DND-41 (cell line): ENCODE data around the gene PNPLA2.

Experiments used
- ATAC-seq: fragments of 200-7000 bp; cut with Tn5 transposase; 3 replicates; pipeline ENCODE4 v1.9.1; 2021; ENCODE audit warnings: low read depth; ENCODE audit not compliant: insufficient read depth
- DNase-seq: peaks from one replicate; pipeline ENCODE4 v3.0.0-alpha.2; 2020
- H2AFZ ChIP-seq: 2 replicates; pipeline ENCODE4 v1.6.0; 2012; ENCODE audit warnings: low read depth, low read length
- H3K27ac ChIP-seq: 2 replicates; pipeline ENCODE4 v1.5.1; 2012; ENCODE audit warnings: low read length, inconsistent platforms
- H3K27me3 ChIP-seq: fragments of 200-600 bp; sonication (generic); 2 replicates; pipeline ENCODE4 v1.6.0; 2012; ENCODE audit warnings: low read length, mild to moderate bottlenecking, inconsistent platforms; ENCODE audit not compliant: insufficient read depth, poor library complexity
- H3K36me3 ChIP-seq: 2 replicates; pipeline ENCODE4 v1.5.1; 2012; ENCODE audit warnings: low read length, inconsistent platforms; ENCODE audit not compliant: insufficient read depth
- H3K4me1 ChIP-seq: 2 replicates; pipeline ENCODE4 v1.5.1; 2012; ENCODE audit warnings: mild to moderate bottlenecking, low read length; ENCODE audit not compliant: insufficient read depth
- H3K4me2 ChIP-seq: 2 replicates; pipeline ENCODE4 v1.6.0; 2012; ENCODE audit warnings: mild to moderate bottlenecking, moderate library complexity, low read length, inconsistent platforms; ENCODE audit not compliant: insufficient read depth
- H3K4me3 ChIP-seq, 2 experiments: fragments of 200-600 bp in 1 of 2; shearing (Covaris generic) in 1 of 2; 2 replicates each; pipeline ENCODE4 v1.5.1; 2012 to 2016; ENCODE audit warnings: inconsistent platforms in 2 of 2, low read length in 2 of 2, mild to moderate bottlenecking in 2 of 2, low read depth in 1 of 2, moderate library complexity in 1 of 2
- H3K79me2 ChIP-seq: 2 replicates; pipeline ENCODE4 v1.6.0; 2012; ENCODE audit warnings: low read length, inconsistent platforms; ENCODE audit not compliant: insufficient read depth
- H3K9ac ChIP-seq: 2 replicates; pipeline ENCODE4 v1.6.0; 2012; ENCODE audit warnings: low read depth, mild to moderate bottlenecking, inconsistent platforms, low read length, moderate library complexity
- H3K9me3 ChIP-seq: 2 replicates; pipeline ENCODE4 v1.5.1; 2012; ENCODE audit warnings: low read length, moderate library complexity, mild to moderate bottlenecking, inconsistent platforms; ENCODE audit not compliant: insufficient read depth, severe bottlenecking
- H4K20me1 ChIP-seq: 2 replicates; pipeline ENCODE4 v1.6.0; 2012; ENCODE audit warnings: low read length; ENCODE audit not compliant: insufficient read depth
- EZH2 ChIP-seq: IDR thresholded peaks from 3 replicates; pipeline ENCODE4 v1.6.1; 2012; ENCODE audit warnings: borderline replicate concordance, low read depth, mild to moderate bottlenecking, moderate library complexity, low read length, inconsistent platforms; ENCODE audit not compliant: severe bottlenecking
- TF ChIP-seq, protein P1 (sequence below): IDR thresholded peaks from 2 replicates; pipeline ENCODE4 v1.5.1; 2012; ENCODE audit warnings: borderline replicate concordance, low read length, moderate library complexity, mild to moderate bottlenecking; ENCODE audit not compliant: poor library complexity, severe bottlenecking; ENCODE audit errors: extremely low read depth

The PNPLA2 gene

DNA sequence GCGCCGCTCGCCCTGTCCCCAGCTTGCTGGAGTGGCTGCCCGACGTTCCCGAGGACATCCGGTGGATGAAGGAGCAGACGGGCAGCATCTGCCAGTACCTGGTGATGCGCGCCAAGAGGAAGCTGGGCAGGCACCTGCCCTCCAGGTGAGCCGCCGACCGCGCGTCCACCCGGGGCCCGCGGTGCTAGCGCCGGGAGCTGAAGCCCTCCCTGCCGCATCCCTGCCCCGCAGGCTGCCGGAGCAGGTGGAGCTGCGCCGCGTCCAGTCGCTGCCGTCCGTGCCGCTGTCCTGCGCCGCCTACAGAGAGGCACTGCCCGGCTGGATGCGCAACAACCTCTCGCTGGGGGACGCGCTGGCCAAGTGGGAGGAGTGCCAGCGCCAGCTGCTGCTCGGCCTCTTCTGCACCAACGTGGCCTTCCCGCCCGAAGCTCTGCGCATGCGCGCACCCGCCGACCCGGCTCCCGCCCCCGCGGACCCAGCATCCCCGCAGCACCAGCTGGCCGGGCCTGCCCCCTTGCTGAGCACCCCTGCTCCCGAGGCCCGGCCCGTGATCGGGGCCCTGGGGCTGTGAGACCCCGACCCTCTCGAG lies 5.7 kb downstream of the PNPLA2 start:
- Histone ChIP-seq H3K9ac (no peak overlapping the region), H3K27me3 (peaks cover 35% of the 10 kb centered on the region), H3K36me3 (peaks cover 39% of the 10 kb centered on the region), H2AFZ (no peak overlapping the region), H3K4me1 (peaks cover 38% of the 10 kb centered on the region), H3K79me2 (peaks cover 23% of the 10 kb centered on the region), H3K4me3 (no peak overlapping the region), H3K27ac (no peak overlapping the region), H3K4me2 (no peak overlapping the region), H3K9me3 (no peaks in the 10 kb centered on the region), H4K20me1 (peaks cover 46% of the 10 kb centered on the region)
- DNase-seq (no peak), ATAC-seq (no peak)
- TF ChIP-seq, protein P1, sequence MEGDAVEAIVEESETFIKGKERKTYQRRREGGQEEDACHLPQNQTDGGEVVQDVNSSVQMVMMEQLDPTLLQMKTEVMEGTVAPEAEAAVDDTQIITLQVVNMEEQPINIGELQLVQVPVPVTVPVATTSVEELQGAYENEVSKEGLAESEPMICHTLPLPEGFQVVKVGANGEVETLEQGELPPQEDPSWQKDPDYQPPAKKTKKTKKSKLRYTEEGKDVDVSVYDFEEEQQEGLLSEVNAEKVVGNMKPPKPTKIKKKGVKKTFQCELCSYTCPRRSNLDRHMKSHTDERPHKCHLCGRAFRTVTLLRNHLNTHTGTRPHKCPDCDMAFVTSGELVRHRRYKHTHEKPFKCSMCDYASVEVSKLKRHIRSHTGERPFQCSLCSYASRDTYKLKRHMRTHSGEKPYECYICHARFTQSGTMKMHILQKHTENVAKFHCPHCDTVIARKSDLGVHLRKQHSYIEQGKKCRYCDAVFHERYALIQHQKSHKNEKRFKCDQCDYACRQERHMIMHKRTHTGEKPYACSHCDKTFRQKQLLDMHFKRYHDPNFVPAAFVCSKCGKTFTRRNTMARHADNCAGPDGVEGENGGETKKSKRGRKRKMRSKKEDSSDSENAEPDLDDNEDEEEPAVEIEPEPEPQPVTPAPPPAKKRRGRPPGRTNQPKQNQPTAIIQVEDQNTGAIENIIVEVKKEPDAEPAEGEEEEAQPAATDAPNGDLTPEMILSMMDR, result no peak
- no peak for TF ChIP-seq EZH2

DNA sequence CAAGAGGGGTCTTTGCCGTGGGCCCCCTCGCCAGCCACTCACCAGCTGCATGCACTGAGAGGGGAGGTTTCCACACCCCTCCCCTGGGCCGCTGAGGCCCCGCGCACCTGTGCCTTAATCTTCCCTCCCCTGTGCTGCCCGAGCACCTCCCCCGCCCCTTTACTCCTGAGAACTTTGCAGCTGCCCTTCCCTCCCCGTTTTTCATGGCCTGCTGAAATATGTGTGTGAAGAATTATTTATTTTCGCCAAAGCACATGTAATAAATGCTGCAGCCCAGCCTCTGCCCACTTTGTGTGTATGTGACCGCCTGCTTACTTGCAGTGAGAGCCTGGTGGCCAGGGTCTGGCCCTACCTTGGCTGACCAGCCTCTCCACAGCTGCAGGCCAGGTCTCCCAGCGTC lies 6.2 kb downstream of the PNPLA2 start:
- peaks cover 46% of the 10 kb centered on the region for H4K20me1 ChIP-seq
- H3K9me3 ChIP-seq, result no peaks in the 10 kb centered on the region
- no peak overlapping the region for H3K9ac ChIP-seq
- peaks cover 37% of the 10 kb centered on the region for H3K4me1 ChIP-seq
- no peak for DNase-seq
- H3K4me2 ChIP-seq, result no peak overlapping the region
- no peak for ATAC-seq
- no peak overlapping the region for H3K4me3 ChIP-seq
- H3K27ac ChIP-seq, result no peak overlapping the region
- H2AFZ ChIP-seq, result no peak overlapping the region
- TF ChIP-seq, protein P1, result no peak
- peaks cover 20% of the 10 kb centered on the region for H3K79me2 ChIP-seq
- peaks cover 39% of the 10 kb centered on the region for H3K36me3 ChIP-seq
- peaks cover 40% of the 10 kb centered on the region for H3K27me3 ChIP-seq

DNA sequence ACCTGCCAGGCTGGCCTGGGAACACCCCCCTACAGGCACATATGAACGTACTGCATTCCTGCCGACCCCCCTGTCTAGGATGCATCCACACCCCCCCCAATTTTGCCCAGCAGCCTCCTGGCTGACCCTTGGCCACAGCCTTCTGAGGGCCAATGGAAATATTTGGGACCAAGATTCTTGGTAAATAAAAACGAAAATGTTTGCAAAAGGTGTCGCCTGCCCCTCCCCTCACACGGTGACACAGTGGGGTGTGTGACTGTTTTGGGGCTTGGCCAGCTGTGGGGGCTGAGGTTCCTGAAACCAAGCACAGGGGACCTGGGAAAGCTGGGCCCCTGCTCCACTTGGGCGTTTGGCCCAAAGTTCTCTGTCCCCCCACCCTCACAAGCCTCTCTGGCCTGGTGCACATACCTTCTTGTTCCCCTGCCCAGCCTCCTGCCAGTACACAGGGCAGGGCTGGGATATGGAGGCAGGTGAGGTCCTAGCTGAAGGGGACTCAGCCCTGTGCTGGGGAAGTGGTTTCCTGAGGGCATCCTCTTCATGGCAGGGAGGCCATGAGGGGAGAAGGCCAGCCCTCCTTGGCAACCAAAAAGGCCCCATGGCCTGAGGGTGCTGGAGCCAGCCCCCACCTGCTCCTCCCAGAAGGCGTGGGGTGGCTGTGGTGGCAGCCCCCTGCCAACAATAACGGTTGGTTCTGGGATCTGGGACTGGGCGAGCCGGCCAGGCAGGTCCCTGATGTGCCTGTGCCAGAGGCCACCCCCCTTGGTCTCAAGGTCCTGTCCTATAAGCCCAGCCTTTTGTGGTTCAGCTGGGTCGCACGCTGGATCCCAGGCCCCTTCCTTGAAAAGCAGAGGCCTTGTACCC lies 6.9 kb downstream of the PNPLA2 start:
- Histone ChIP-seq H3K9ac (no peak overlapping the region), H3K27ac (no peak overlapping the region)

More for the DNA sequence above, 6.9 kb downstream of the PNPLA2 start:
- H3K4me2 ChIP-seq, result peak overlapping the region; percentile 80
- H3K4me3 ChIP-seq, result no peak overlapping the region
- DNase-seq (no peak), ATAC-seq (no peak)
- no peak overlapping the region for H2AFZ ChIP-seq
- peaks cover 41% of the 10 kb centered on the region for H4K20me1 ChIP-seq
- no peak for TF ChIP-seq EZH2
- TF ChIP-seq, protein P1, result no peak
- H3K36me3 ChIP-seq, result peaks cover 39% of the 10 kb centered on the region
- no peaks in the 10 kb centered on the region for H3K9me3 ChIP-seq
- peaks cover 30% of the 10 kb centered on the region for H3K4me1 ChIP-seq
- peaks cover 41% of the 10 kb centered on the region for H3K27me3 ChIP-seq
- H3K79me2 ChIP-seq, result peaks cover 14% of the 10 kb centered on the region
